Measurements from ENCODE around the gene ARL13B.

DNA sequence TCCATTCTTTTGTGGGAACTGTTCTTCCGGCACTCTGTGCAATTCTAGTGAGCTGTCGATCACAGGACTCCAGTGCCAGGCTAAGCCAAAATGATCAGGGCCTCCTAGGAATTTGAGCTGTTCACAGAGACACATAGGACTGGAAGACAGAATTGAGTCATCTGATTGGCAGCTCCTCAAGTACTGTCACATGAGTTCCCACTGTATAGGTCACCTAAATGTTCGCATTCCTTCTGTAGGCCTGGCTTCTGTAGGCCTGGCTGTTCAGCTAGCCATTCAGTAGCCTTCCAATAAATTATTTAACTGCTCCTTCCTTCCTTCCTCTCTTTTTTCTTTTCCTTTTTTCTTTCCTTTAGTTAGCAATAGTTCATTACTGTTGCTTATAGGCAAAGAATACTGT, 10.5 kb upstream of the ARL13B start:
- TF ChIP-seq POLR2A (IDR thresholded peaks at IDR 0.05; ENCODE audit: low read depth, low read length) (no peak), TCF12 (IDR thresholded peaks at IDR 0.05; ENCODE audit: low read depth, low read length) (no peak), NFIC (IDR thresholded peaks at IDR 0.05; ENCODE audit: low read depth, low read length) (no peak), ZNF24 (IDR thresholded peaks at IDR 0.05) (no peak)
- TF ChIP-seq, protein P1, sequence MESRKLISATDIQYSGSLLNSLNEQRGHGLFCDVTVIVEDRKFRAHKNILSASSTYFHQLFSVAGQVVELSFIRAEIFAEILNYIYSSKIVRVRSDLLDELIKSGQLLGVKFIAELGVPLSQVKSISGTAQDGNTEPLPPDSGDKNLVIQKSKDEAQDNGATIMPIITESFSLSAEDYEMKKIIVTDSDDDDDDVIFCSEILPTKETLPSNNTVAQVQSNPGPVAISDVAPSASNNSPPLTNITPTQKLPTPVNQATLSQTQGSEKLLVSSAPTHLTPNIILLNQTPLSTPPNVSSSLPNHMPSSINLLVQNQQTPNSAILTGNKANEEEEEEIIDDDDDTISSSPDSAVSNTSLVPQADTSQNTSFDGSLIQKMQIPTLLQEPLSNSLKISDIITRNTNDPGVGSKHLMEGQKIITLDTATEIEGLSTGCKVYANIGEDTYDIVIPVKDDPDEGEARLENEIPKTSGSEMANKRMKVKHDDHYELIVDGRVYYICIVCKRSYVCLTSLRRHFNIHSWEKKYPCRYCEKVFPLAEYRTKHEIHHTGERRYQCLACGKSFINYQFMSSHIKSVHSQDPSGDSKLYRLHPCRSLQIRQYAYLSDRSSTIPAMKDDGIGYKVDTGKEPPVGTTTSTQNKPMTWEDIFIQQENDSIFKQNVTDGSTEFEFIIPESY (IDR thresholded peaks at IDR 0.05), result no peak
- TF ChIP-seq, protein P2, sequence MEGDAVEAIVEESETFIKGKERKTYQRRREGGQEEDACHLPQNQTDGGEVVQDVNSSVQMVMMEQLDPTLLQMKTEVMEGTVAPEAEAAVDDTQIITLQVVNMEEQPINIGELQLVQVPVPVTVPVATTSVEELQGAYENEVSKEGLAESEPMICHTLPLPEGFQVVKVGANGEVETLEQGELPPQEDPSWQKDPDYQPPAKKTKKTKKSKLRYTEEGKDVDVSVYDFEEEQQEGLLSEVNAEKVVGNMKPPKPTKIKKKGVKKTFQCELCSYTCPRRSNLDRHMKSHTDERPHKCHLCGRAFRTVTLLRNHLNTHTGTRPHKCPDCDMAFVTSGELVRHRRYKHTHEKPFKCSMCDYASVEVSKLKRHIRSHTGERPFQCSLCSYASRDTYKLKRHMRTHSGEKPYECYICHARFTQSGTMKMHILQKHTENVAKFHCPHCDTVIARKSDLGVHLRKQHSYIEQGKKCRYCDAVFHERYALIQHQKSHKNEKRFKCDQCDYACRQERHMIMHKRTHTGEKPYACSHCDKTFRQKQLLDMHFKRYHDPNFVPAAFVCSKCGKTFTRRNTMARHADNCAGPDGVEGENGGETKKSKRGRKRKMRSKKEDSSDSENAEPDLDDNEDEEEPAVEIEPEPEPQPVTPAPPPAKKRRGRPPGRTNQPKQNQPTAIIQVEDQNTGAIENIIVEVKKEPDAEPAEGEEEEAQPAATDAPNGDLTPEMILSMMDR (IDR thresholded peaks at IDR 0.05 in 2 of 3, conservative IDR thresholded peaks at IDR 0.05 in 1 of 3; ENCODE audit: control insufficient read depth in 2 of 3, extremely low read depth in 1 of 3, insufficient read depth in 1 of 3, low read depth in 3 of 3, low read length in 3 of 3), result no peak
